H1 (cell line): ENCODE data around the gene PPP1R2. TPM values are rescaled to one million over a fixed set of nuclear protein-coding genes. Genes with fewer than 3 reads are reported as not detected.

Experiments
- CREB1 ChIP-seq: IDR thresholded peaks from 2 replicates; pipeline ENCODE4 v1.6.1; 2012; ENCODE audit warnings: inconsistent platforms
- GTF2F1 ChIP-seq: IDR thresholded peaks from 2 replicates; pipeline ENCODE4 v1.6.1; 2012; ENCODE audit warnings: low read depth, low read length, improper control_type of control experiment, borderline replicate concordance
- PHF8 ChIP-seq: fragments of 200-600 bp; sonication (generic); conservative IDR thresholded peaks from 2 replicates; pipeline ENCODE4 v1.7.1; 2012; ENCODE audit warnings: low read depth, mild to moderate bottlenecking, inconsistent platforms, low read length, moderate library complexity
- TBP ChIP-seq: IDR thresholded peaks from 2 replicates; pipeline ENCODE4 v1.6.1; 2011; ENCODE audit warnings: low read depth, low read length, improper control_type of control experiment
- TEAD4 ChIP-seq: IDR thresholded peaks from 2 replicates; pipeline ENCODE4 v1.6.1; 2012; ENCODE audit warnings: low read depth, low read length, inconsistent platforms, mixed read lengths
- polyA plus RNA-seq, 7 experiments: library from polyadenylated mRNA; depleted of rRNA in 3 of 7; stranded (reverse) in 5 of 7; unstranded in 2 of 7; fragments of >200 nt in 5 of 7; fragments of 200-250 nt in 2 of 7; gene quantifications; 1 replicate in 5 of 7; 2 replicates in 1 of 7; 4 replicates in 1 of 7; pipeline versions ENCODE4 v1.2.1 to v1.2.3, GENCODE V29; 2011 to 2013; ENCODE audit warnings: missing spikeins in 2 of 7, mixed read lengths in 2 of 7
- total RNA-seq: library from RNA; stranded (reverse); fragmentation: NEBNext Ultra II Directional; extraction: Animal tissue kit (Norgen Biotek cat#: 25700); gene quantifications from 2 replicates; pipeline ENCODE4 v1.2.1, GENCODE V29; 2021
- TF ChIP-seq, protein P1 (sequence below): IDR thresholded peaks from 2 replicates; pipeline ENCODE4 v1.6.1; 2011; ENCODE audit warnings: low read depth, mild to moderate bottlenecking, low read length; ENCODE audit not compliant: insufficient read depth
- TF ChIP-seq, protein P2 (sequence below): IDR thresholded peaks from 2 replicates; pipeline ENCODE4 v1.6.1; 2012; ENCODE audit warnings: inconsistent platforms
- TF ChIP-seq, protein P3 (sequence below): IDR thresholded peaks from 2 replicates; pipeline ENCODE4 v1.6.1; 2012; ENCODE audit warnings: low read length, inconsistent platforms

The PPP1R2 gene
- total and polyA plus RNA-seq, 2 of the 8 experiments (the other 6 are each of a cell fraction or from before 2014, with no cell fraction given), result 14.0 to 26.5 TPM

DNA sequence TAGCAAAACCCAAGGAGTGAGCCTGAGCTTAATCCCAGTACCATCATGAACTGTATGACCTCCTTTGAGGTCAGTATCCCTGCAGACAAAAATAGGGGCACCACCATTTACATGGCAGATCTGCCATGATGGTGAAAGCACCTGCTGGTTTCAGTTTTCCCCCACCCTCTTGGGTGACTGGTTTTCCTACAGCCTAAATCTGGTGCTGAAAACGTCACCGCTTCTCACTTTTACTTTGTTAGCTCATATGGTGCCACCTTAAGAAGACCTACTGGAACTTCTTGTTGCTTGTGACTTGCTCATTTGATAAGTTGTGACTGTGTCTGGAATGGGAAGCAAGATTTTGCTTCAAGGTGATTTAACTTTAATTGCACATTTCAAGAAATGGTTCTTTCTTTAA, 5.1 kb downstream of the PPP1R2 start (continued):
- TF ChIP-seq, protein P1, sequence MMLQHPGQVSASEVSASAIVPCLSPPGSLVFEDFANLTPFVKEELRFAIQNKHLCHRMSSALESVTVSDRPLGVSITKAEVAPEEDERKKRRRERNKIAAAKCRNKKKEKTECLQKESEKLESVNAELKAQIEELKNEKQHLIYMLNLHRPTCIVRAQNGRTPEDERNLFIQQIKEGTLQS, result no peak
- TF ChIP-seq TBP (no peak), PHF8 (no peak), GTF2F1 (no peak), TEAD4 (no peak), CREB1 (no peak)
- TF ChIP-seq, protein P2, sequence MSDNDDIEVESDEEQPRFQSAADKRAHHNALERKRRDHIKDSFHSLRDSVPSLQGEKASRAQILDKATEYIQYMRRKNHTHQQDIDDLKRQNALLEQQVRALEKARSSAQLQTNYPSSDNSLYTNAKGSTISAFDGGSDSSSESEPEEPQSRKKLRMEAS, result no peak
- TF ChIP-seq, protein P3, sequence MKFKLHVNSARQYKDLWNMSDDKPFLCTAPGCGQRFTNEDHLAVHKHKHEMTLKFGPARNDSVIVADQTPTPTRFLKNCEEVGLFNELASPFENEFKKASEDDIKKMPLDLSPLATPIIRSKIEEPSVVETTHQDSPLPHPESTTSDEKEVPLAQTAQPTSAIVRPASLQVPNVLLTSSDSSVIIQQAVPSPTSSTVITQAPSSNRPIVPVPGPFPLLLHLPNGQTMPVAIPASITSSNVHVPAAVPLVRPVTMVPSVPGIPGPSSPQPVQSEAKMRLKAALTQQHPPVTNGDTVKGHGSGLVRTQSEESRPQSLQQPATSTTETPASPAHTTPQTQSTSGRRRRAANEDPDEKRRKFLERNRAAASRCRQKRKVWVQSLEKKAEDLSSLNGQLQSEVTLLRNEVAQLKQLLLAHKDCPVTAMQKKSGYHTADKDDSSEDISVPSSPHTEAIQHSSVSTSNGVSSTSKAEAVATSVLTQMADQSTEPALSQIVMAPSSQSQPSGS, result no peak
